Liver (tissue), 3 donors: Measurements from ENCODE around the gene SLC9A8.

ENCODE experiments used
- CTCF ChIP-seq: fragments of 150-350 bp; IDR thresholded peaks from 2 replicates; pipeline ENCODE4 v1.5.1; 2017; ENCODE audit warnings: improper control_type of control experiment, low read depth, low read length; ENCODE audit not compliant: missing input control
- FOXA1 ChIP-seq: IDR thresholded peaks from 2 replicates; pipeline ENCODE4 v1.6.1; 2016; ENCODE audit warnings: antibody characterized with exemption
- JUND ChIP-seq, 2 donors: IDR thresholded peaks; 2 replicates each; pipeline ENCODE4 v1.6.1; 2016; ENCODE audit warnings: antibody characterized with exemption in 2 of 2
- MAX ChIP-seq: IDR thresholded peaks from 2 replicates; pipeline ENCODE4 v1.6.1; 2016; ENCODE audit warnings: antibody characterized with exemption
- NR2F2 ChIP-seq: IDR thresholded peaks from 2 replicates; pipeline ENCODE4 v1.6.1; 2016; ENCODE audit warnings: antibody characterized with exemption
- RAD21 ChIP-seq, 2 donors: IDR thresholded peaks; 2 replicates each; pipeline ENCODE4 v1.6.1; 2016; ENCODE audit warnings: antibody characterized with exemption in 2 of 2, mild to moderate bottlenecking in 2 of 2
- RXRA ChIP-seq, 2 donors: IDR thresholded peaks; 2 replicates each; pipeline ENCODE4 v1.6.1; 2017 to 2018; ENCODE audit warnings: antibody characterized with exemption in 2 of 2, mild to moderate bottlenecking in 1 of 2
- SP1 ChIP-seq: IDR thresholded peaks from 2 replicates; pipeline ENCODE4 v1.6.1; 2018; ENCODE audit warnings: antibody characterized with exemption, mild to moderate bottlenecking
- TAF1 ChIP-seq: conservative IDR thresholded peaks from 2 replicates; pipeline ENCODE4 v1.6.1; 2016; ENCODE audit warnings: antibody characterized with exemption, mild to moderate bottlenecking
- YY1 ChIP-seq: IDR thresholded peaks from 2 replicates; pipeline ENCODE4 v1.6.1; 2016; ENCODE audit warnings: antibody characterized with exemption, mild to moderate bottlenecking
- TF ChIP-seq, protein P1 (sequence below): IDR thresholded peaks from 2 replicates; pipeline ENCODE4 v1.6.1; 2016; ENCODE audit warnings: antibody characterized with exemption
- TF ChIP-seq, protein P2 (sequence below): IDR thresholded peaks from 2 replicates; pipeline ENCODE4 v1.6.1; 2016; ENCODE audit warnings: antibody characterized with exemption
- donor health status: healthy.
- donor health status: healthy.

DNA sequence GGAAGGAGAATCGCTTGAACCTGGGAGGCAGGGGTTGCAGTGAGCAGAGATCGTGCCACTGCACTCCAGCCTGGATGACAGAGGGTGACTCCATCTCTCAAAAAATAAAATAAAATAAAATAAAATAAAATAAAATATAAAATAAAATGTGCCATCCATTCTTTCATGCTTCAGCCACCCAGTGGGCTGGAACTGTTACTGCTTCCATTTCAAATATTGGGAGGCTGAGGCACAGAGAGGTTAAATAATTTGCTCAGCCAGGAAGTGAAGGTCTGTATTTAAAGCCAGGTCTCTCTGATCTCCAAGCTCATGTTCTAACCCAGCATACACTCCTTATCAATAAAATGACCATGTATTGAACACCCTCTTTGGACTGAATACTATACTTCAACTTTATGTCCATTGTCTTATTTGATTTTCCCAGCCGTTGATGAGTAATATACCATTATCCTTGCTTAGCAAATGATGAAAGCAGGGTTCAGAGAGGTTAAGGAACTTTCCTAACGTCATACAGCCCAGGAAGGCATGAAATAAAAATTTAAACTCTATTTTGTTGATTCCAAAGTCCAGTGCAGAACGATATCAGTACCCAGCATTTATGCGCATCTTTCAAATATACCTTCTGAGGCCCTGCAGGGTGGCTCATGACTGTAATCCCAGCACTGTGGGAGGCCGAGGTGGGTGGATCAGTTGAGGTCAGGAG, 25.8 kb upstream of the SLC9A8 start:
- peak; percentile 21 for TF ChIP-seq CTCF
- peak; percentile 44 to 51 for TF ChIP-seq RAD21 (IDR thresholded peaks at IDR 0.05)
- TF ChIP-seq RXRA (IDR thresholded peaks at IDR 0.05), result no peak
- TF ChIP-seq, protein P1, sequence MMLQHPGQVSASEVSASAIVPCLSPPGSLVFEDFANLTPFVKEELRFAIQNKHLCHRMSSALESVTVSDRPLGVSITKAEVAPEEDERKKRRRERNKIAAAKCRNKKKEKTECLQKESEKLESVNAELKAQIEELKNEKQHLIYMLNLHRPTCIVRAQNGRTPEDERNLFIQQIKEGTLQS, result no peak
- TF ChIP-seq FOXA1, result no peak
- TF ChIP-seq TAF1, result no peak
- TF ChIP-seq, protein P2, sequence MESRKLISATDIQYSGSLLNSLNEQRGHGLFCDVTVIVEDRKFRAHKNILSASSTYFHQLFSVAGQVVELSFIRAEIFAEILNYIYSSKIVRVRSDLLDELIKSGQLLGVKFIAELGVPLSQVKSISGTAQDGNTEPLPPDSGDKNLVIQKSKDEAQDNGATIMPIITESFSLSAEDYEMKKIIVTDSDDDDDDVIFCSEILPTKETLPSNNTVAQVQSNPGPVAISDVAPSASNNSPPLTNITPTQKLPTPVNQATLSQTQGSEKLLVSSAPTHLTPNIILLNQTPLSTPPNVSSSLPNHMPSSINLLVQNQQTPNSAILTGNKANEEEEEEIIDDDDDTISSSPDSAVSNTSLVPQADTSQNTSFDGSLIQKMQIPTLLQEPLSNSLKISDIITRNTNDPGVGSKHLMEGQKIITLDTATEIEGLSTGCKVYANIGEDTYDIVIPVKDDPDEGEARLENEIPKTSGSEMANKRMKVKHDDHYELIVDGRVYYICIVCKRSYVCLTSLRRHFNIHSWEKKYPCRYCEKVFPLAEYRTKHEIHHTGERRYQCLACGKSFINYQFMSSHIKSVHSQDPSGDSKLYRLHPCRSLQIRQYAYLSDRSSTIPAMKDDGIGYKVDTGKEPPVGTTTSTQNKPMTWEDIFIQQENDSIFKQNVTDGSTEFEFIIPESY, result no peak
- TF ChIP-seq YY1, result no peak
- TF ChIP-seq SP1, result no peak
- TF ChIP-seq NR2F2, result no peak
- TF ChIP-seq MAX, result no peak
- no peak for TF ChIP-seq JUND (IDR thresholded peaks at IDR 0.05)
